ENCODE measurements around the gene EPX.

EPX gene

GRCh38 chr17:58165981-58166380 lies 26.5 kb upstream of the EPX start:
- TF ChIP-seq CTCF (IDR thresholded peaks at IDR 0.05; ENCODE audit: low read depth, low read length) = no peak
- no peaks in the 10 kb centered on the region for H3K27me3 ChIP-seq (ENCODE audit: insufficient read depth, low read depth, severe bottlenecking)

GRCh38 chr17:58166682-58167081 lies 25.8 kb upstream of the EPX start, which contains the start of gene OR4D2:
TSS of gene OR4D2 (plus strand) at chr17:58166982. CDS start at chr17:58169656, 2,674 bp downstream.
- Histone ChIP-seq H3K27me3 (ENCODE audit: insufficient read depth, low read depth, severe bottlenecking) (no peaks in the 10 kb centered on the region), H3K27ac (no peak within 1 kb of the TSS), H3K36me3 (no peaks in the 10 kb centered on the region), H3K9me3 (ENCODE audit: severe bottlenecking) (peaks cover 3% of the 10 kb centered on the region), H3K4me3 (ENCODE audit: low read depth, low read length) (no peak within 1 kb of the TSS)
- no peak for TF ChIP-seq CTCF (IDR thresholded peaks at IDR 0.05; ENCODE audit: low read depth, low read length)
- DNase-seq = no peak

More at GRCh38 chr17:58165981-58166380, 26.5 kb upstream of the EPX start:
- DNase-seq = no peak
- Histone ChIP-seq H3K27ac (no peak overlapping the region), H3K9me3 (ENCODE audit: severe bottlenecking) (peaks cover 3% of the 10 kb centered on the region), H3K4me3 (ENCODE audit: low read depth, low read length) (no peak overlapping the region), H3K36me3 (no peaks in the 10 kb centered on the region)

GRCh38 chr17:58170622-58171021 lies 21.9 kb upstream of the EPX start:
- H3K36me3 ChIP-seq = no peaks in the 10 kb centered on the region
- peaks cover 3% of the 10 kb centered on the region for H3K9me3 ChIP-seq (ENCODE audit: severe bottlenecking)
- no peaks in the 10 kb centered on the region for H3K27me3 ChIP-seq (ENCODE audit: insufficient read depth, low read depth, severe bottlenecking)
- DNase-seq = no peak
- no peak overlapping the region for H3K27ac ChIP-seq
- no peak for TF ChIP-seq CTCF (IDR thresholded peaks at IDR 0.05; ENCODE audit: low read depth, low read length)
- H3K4me3 ChIP-seq (ENCODE audit: low read depth, low read length) = no peak overlapping the region

- DNase-seq = peak; percentile 82
- H3K9me3 ChIP-seq (ENCODE audit: severe bottlenecking) = peaks cover 3% of the 10 kb centered on the region
- peak; percentile 88 for TF ChIP-seq CTCF (IDR thresholded peaks at IDR 0.05; ENCODE audit: low read depth, low read length)
- H3K4me3 ChIP-seq (ENCODE audit: low read depth, low read length) = no peak overlapping the region
- H3K27ac ChIP-seq = no peak overlapping the region
- no peaks in the 10 kb centered on the region for H3K27me3 ChIP-seq (ENCODE audit: insufficient read depth, low read depth, severe bottlenecking)
- H3K36me3 ChIP-seq = no peaks in the 10 kb centered on the region
Observed at GRCh38 chr17:58172369-58173071, 20.0 kb upstream of the EPX start.

- no peak for TF ChIP-seq CTCF (IDR thresholded peaks at IDR 0.05; ENCODE audit: low read depth, low read length)
- Histone ChIP-seq H3K9me3 (ENCODE audit: severe bottlenecking) (peaks cover 3% of the 10 kb centered on the region), H3K27ac (no peak overlapping the region), H3K4me3 (ENCODE audit: low read depth, low read length) (no peak overlapping the region), H3K36me3 (no peaks in the 10 kb centered on the region), H3K27me3 (ENCODE audit: insufficient read depth, low read depth, severe bottlenecking) (no peaks in the 10 kb centered on the region)
- no peak for DNase-seq
Observed at GRCh38 chr17:58174871-58175270, 17.7 kb upstream of the EPX start.

GRCh38 chr17:58176200-58176599 lies 16.3 kb upstream of the EPX start:
- Histone ChIP-seq H3K27me3 (ENCODE audit: insufficient read depth, low read depth, severe bottlenecking) (no peaks in the 10 kb centered on the region), H3K27ac (no peak overlapping the region), H3K9me3 (ENCODE audit: severe bottlenecking) (no peaks in the 10 kb centered on the region), H3K4me3 (ENCODE audit: low read depth, low read length) (no peak overlapping the region), H3K36me3 (no peaks in the 10 kb centered on the region)
- no peak for TF ChIP-seq CTCF (IDR thresholded peaks at IDR 0.05; ENCODE audit: low read depth, low read length)
- DNase-seq = no peak
